Liver (tissue), 9 donors: ENCODE results near the gene ADCY10. TPM values are rescaled to one million over a fixed set of nuclear protein-coding genes. Genes with fewer than 3 reads are reported as not detected.

Experiments
- DNase-seq: peaks from one replicate; pipeline ENCODE4 v3.0.0-alpha.2; 2017; ENCODE audit warnings: low spot score
- H3K27ac ChIP-seq, 2 donors: one replicate each; pipeline ENCODE4 v1.7.0; 2013; ENCODE audit warnings: inconsistent platforms in 2 of 2, low read length in 2 of 2, control low read depth in 1 of 2, low read depth in 1 of 2, mild to moderate bottlenecking in 1 of 2
- H3K27me3 ChIP-seq, 4 donors: one replicate each; pipeline versions ENCODE4 v1.6.1 to v1.7.0; 2013; ENCODE audit warnings: low read length in 3 of 4, inconsistent platforms in 1 of 4, mild to moderate bottlenecking in 1 of 4, moderate library complexity in 1 of 4; ENCODE audit not compliant: control insufficient read depth in 4 of 4, insufficient read depth in 4 of 4
- H3K36me3 ChIP-seq, 4 donors: one replicate each; pipeline versions ENCODE4 v1.6.1 to v1.7.0; 2013; ENCODE audit warnings: low read length in 3 of 4, mild to moderate bottlenecking in 3 of 4, low read depth in 1 of 4, moderate library complexity in 1 of 4; ENCODE audit not compliant: control insufficient read depth in 4 of 4, insufficient read depth in 3 of 4
- H3K4me1 ChIP-seq, 4 donors: one replicate each; pipeline versions ENCODE4 v1.6.1 to v1.7.0; 2013; ENCODE audit warnings: low read length in 3 of 4, mild to moderate bottlenecking in 3 of 4, moderate library complexity in 1 of 4; ENCODE audit not compliant: control insufficient read depth in 4 of 4, insufficient read depth in 4 of 4
- H3K4me3 ChIP-seq, 3 donors: one replicate each; pipeline versions ENCODE4 v1.6.1 to v1.7.0; 2013; ENCODE audit warnings: low read length in 3 of 3, control low read depth in 1 of 3, low read depth in 1 of 3, mild to moderate bottlenecking in 1 of 3
- H3K9ac ChIP-seq, 2 donors: one replicate each; pipeline ENCODE4 v1.7.0; 2013; ENCODE audit warnings: low read length in 2 of 2, mild to moderate bottlenecking in 2 of 2, moderate library complexity in 2 of 2, control low read depth in 1 of 2, low read depth in 1 of 2
- H3K9me3 ChIP-seq, 4 donors: one replicate each; pipeline versions ENCODE4 v1.6.1 to v1.7.0; 2013; ENCODE audit warnings: low read length in 3 of 4; ENCODE audit not compliant: control insufficient read depth in 4 of 4
- ATF3 ChIP-seq: IDR thresholded peaks from 2 replicates; pipeline ENCODE4 v1.6.1; 2016; ENCODE audit warnings: antibody characterized with exemption
- CTCF ChIP-seq: fragments of 150-350 bp; IDR thresholded peaks from 2 replicates; pipeline ENCODE4 v1.5.1; 2017; ENCODE audit warnings: improper control_type of control experiment, low read depth, low read length; ENCODE audit not compliant: missing input control
- EGR1 ChIP-seq, 2 donors: IDR thresholded peaks; 2 replicates each; pipeline ENCODE4 v1.6.1; 2016 to 2018; ENCODE audit warnings: antibody characterized with exemption in 2 of 2, low read depth in 2 of 2
- FOXA1 ChIP-seq: IDR thresholded peaks from 2 replicates; pipeline ENCODE4 v1.6.1; 2016; ENCODE audit warnings: antibody characterized with exemption
- FOXA2 ChIP-seq: IDR thresholded peaks from 2 replicates; pipeline ENCODE4 v1.6.1; 2016; ENCODE audit warnings: antibody characterized with exemption
- GABPA ChIP-seq, 2 donors: IDR thresholded peaks in 1 of 2; conservative IDR thresholded peaks in 1 of 2; 2 replicates each; pipeline ENCODE4 v1.6.1; 2016; ENCODE audit warnings: antibody characterized with exemption in 2 of 2, mild to moderate bottlenecking in 1 of 2, moderate library complexity in 1 of 2
- HNF4A ChIP-seq, 2 donors: conservative IDR thresholded peaks; 2 replicates each; pipeline ENCODE4 v1.6.1; 2016; ENCODE audit warnings: antibody characterized with exemption in 2 of 2, mild to moderate bottlenecking in 2 of 2
- HNF4G ChIP-seq: IDR thresholded peaks from 2 replicates; pipeline ENCODE4 v1.6.1; 2016; ENCODE audit warnings: antibody characterized with exemption
- JUND ChIP-seq, 2 donors: IDR thresholded peaks; 2 replicates each; pipeline ENCODE4 v1.6.1; 2016; ENCODE audit warnings: antibody characterized with exemption in 2 of 2
- MAX ChIP-seq: IDR thresholded peaks from 2 replicates; pipeline ENCODE4 v1.6.1; 2016; ENCODE audit warnings: antibody characterized with exemption
- NR2F2 ChIP-seq: IDR thresholded peaks from 2 replicates; pipeline ENCODE4 v1.6.1; 2016; ENCODE audit warnings: antibody characterized with exemption
- RAD21 ChIP-seq, 2 donors: IDR thresholded peaks; 2 replicates each; pipeline ENCODE4 v1.6.1; 2016; ENCODE audit warnings: antibody characterized with exemption in 2 of 2, mild to moderate bottlenecking in 2 of 2
- REST ChIP-seq: IDR thresholded peaks from 2 replicates; pipeline ENCODE4 v1.6.1; 2016; ENCODE audit warnings: antibody characterized with exemption, mild to moderate bottlenecking
- RXRA ChIP-seq, 2 donors: IDR thresholded peaks; 2 replicates each; pipeline ENCODE4 v1.6.1; 2017 to 2018; ENCODE audit warnings: antibody characterized with exemption in 2 of 2, mild to moderate bottlenecking in 1 of 2
- SP1 ChIP-seq: IDR thresholded peaks from 2 replicates; pipeline ENCODE4 v1.6.1; 2018; ENCODE audit warnings: antibody characterized with exemption, mild to moderate bottlenecking
- TAF1 ChIP-seq: conservative IDR thresholded peaks from 2 replicates; pipeline ENCODE4 v1.6.1; 2016; ENCODE audit warnings: antibody characterized with exemption, mild to moderate bottlenecking
- YY1 ChIP-seq: IDR thresholded peaks from 2 replicates; pipeline ENCODE4 v1.6.1; 2016; ENCODE audit warnings: antibody characterized with exemption, mild to moderate bottlenecking
- ZBTB33 ChIP-seq: IDR thresholded peaks from 2 replicates; pipeline ENCODE4 v1.6.1; 2016; ENCODE audit warnings: antibody characterized with exemption
- WGBS: extraction: QIAGEN DNeasy Blood & Tissue Kit; methylation state at CpG from one replicate; pipeline ENCODE4 v1.1.7; 2013; 5-methylcytosine and 5-hydroxymethylcytosine counted together
- polyA plus RNA-seq, 2 donors: library from polyadenylated mRNA; stranded (reverse) in 1 of 2; unstranded in 1 of 2; fragments of 200-250 nt in 1 of 2; fragments of >200 nt in 1 of 2; fragmentation: Nextera tagmentation in 1 of 2; extraction: Ambion mirVana in 1 of 2; gene quantifications; one replicate each; pipeline versions ENCODE4 v1.2.1 to v1.2.3, GENCODE V29; 2013 to 2015
- total RNA-seq, 2 donors: library from RNA; depleted of rRNA; stranded (reverse); fragments of >200 nt; gene quantifications; one replicate each; pipeline ENCODE4 v1.2.3, GENCODE V29; 2014
- donor health status: healthy.
- donor health status: healthy.
- donor health status: healthy.
- donor health status: healthy.
- donor health status: healthy.

The ADCY10 gene
- total and polyA plus RNA-seq, 4 donors, result 0.89 to 4.7 (median 2.3) TPM

GRCh38 chr1:167790117-167790516, 123.8 kb downstream of the ADCY10 start:
- 85% methylated on average over 5 of the region's 5 CpGs for WGBS
- TF ChIP-seq FOXA2 (no peak), TAF1 (no peak), RAD21 (IDR thresholded peaks at IDR 0.05) (no peak), REST (no peak), SP1 (no peak), NR2F2 (no peak), YY1 (no peak), RXRA (IDR thresholded peaks at IDR 0.05) (no peak), EGR1 (IDR thresholded peaks at IDR 0.05; ENCODE audit: low read depth in 2 of 2) (no peak), MAX (no peak), FOXA1 (no peak), HNF4G (no peak), ATF3 (no peak), ZBTB33 (no peak), CTCF (no peak), JUND (IDR thresholded peaks at IDR 0.05) (no peak), HNF4A (conservative IDR thresholded peaks at IDR 0.05) (no peak)
- Histone ChIP-seq H3K4me1 (no peaks in the 10 kb centered on the region), H3K36me3 (peaks cover 1 to 9% (median 4%) of the 10 kb centered on the region in 4 donors), H3K27ac (no peak overlapping the region), H3K27me3 (no peaks in the 10 kb centered on the region), H3K9me3 (no peaks in the 10 kb centered on the region), H3K9ac (no peak overlapping the region), H3K4me3 (no peak overlapping the region)
- no peak for DNase-seq

- 96% methylated on average over 3 of the region's 3 CpGs for WGBS
- no peaks in the 10 kb centered on the region for H3K27me3 ChIP-seq
- H3K9me3 ChIP-seq, result no peaks in the 10 kb centered on the region
- H3K4me1 ChIP-seq, result no peaks in the 10 kb centered on the region
- no peak for DNase-seq
- H3K36me3 ChIP-seq, result peaks cover 1 to 9% (median 5%) of the 10 kb centered on the region in 4 donors
- no peak overlapping the region for H3K4me3 ChIP-seq
- no peak overlapping the region for H3K27ac ChIP-seq
- no peak overlapping the region for H3K9ac ChIP-seq
- TF ChIP-seq GABPA (IDR thresholded peaks at IDR 0.05 in 1 of 2, conservative IDR thresholded peaks at IDR 0.05 in 1 of 2) (no peak), EGR1 (IDR thresholded peaks at IDR 0.05; ENCODE audit: low read depth in 2 of 2) (no peak), NR2F2 (no peak), RXRA (IDR thresholded peaks at IDR 0.05) (no peak), JUND (IDR thresholded peaks at IDR 0.05) (no peak), CTCF (no peak), FOXA2 (no peak), ZBTB33 (no peak), SP1 (no peak), HNF4A (conservative IDR thresholded peaks at IDR 0.05) (no peak), RAD21 (IDR thresholded peaks at IDR 0.05) (no peak), MAX (no peak)
Observed at GRCh38 chr1:167789501-167789900, 124.4 kb downstream of the ADCY10 start.
